GM20000 (cell line): Measurements from ENCODE around the gene COL26A1.

Experiments used
- DNase-seq: peaks from one replicate; pipeline ENCODE4 v3.0.0; 2012; ENCODE audit warnings: low spot score
- CTCF ChIP-seq: IDR thresholded peaks from 2 replicates; pipeline ENCODE4 v1.5.1; 2012; ENCODE audit warnings: mild to moderate bottlenecking, control low read depth; ENCODE audit errors: extremely low read depth, missing control alignments

Gene COL26A1

GRCh38 chr7:101534015-101534803, 171.5 kb downstream of the COL26A1 start:
- no peak for DNase-seq
- TF ChIP-seq CTCF = no peak

DNA sequence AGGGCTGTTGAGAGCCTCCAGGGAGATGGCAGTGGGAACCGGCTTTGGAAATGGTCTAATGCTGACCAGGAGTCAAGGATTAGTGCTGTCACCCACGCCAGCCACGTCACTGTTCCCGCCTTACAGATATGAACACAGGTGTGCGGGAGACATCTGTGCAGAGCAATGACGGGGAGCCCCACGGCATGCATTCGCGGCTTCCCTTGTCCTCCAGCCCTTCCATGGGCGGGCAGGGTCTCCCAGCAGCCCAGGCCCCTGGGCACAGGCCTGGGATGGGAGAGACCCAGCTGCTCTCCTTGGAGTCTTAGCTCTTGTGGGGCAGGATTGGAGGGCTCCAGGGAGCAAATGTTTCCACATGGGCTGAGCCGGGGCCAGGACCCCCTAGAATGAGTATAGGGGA, 172.2 kb downstream of the COL26A1 start:
- no peak for DNase-seq
- TF ChIP-seq CTCF = no peak

DNA sequence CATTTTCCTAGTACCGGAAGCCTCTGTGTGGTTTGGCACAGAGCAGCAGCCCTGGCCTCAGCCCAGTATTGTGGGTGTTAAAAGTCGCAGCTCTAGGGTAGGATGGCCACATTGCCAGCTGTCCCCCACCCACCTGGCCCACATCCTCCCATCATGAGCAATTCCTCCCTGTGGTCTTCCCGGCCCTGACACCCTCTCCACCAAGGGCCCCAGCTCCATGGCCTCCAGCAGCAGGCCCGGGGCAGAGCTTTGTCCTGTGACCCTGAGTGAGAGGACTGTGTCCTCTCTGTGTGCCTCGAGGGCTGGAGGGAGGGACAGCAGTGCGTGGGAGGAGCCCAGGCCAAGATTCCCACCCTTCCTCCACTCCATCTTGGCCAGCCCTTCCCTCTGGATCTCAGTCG, 172.7 kb downstream of the COL26A1 start:
- DNase-seq = no peak

DNA sequence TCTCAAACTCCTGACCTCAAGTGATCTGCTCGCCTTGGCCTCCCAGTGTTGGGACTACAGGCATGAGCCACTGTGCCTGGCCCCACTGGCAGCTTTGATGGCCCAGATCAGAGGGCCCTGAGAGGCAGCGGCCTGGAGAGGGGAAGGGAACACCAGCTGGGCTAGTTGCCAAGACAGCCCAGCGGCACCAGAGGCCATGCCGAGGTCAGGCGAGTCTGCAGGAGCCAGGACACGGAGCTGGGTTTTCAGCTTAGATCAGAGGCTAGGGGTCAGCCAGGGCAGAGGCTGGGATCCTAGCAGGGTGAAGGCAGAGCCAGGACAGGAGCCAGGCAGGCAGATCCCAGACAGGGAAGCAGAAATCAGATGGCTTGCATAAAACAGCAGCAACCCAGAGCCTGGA, 173.6 kb downstream of the COL26A1 start:
- no peak for DNase-seq
- TF ChIP-seq CTCF = no peak

More for the DNA sequence above, 172.7 kb downstream of the COL26A1 start:
- TF ChIP-seq CTCF = no peak

DNA sequence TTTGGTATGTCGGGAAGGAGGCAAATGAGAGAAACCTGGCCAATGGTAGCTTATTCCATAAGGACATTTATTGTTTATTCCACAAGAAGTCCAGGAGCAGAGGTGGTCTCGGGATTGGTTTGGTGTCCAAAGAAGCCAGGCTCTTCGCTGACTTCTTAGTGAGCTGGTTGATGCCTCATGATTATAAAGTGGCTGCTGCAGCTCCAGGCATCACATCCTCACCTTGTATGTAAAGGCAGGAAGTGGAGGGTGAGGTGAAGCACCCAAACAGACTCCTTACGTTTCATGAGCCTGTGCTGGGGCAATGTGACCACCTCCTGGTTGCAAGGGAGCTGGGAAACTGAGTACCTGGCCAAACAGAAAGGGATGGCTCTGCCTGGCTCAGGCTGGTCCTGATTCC, 174.0 kb downstream of the COL26A1 start:
- no peak for DNase-seq
- TF ChIP-seq CTCF = no peak

DNA sequence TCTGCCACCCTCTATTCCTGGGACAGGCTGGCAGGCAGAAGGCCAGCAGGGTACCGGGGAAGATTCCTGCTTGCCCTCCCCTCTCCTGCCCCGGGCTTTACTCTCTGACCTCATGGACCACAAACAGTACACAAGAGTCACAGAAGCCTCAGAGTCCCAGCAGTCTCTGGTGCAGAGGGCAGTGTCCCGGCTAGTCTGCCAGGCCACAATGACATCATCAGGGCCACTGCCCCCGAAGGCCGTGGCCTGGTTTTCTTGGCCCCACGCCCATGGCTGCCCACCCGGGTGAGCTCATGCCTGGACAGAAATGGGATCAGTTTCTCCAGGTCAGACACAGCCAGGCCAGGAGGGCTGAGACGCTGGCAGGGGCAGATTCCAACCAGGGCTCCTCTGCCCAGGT, 174.5 kb downstream of the COL26A1 start:
- TF ChIP-seq CTCF = no peak
- no peak for DNase-seq

GRCh38 chr7:101537935-101538595, 175.4 kb downstream of the COL26A1 start:
- TF ChIP-seq CTCF = no peak
- no peak for DNase-seq
